ENCODE measurements around the gene ARFGAP2. TPM values are rescaled to one million over a fixed set of nuclear protein-coding genes. Genes with fewer than 3 reads are reported as not detected.

Gene ARFGAP2
- total RNA-seq, 1 experiment from 2014 or later: 73.5 TPM

GRCh38 chr11:47152126-47152952, 24.3 kb downstream of the ARFGAP2 start:
- ChIA-PET CTCF (interaction anchor here (1.0 to 2.4 kb wide), 17 partner anchors 9 to 760 kb away, joined by 3 to 16 read pairs (median 5); partner anchors contain the start of gene LRP4), RAD21 (ENCODE audit: low non-redundant PET in 1 of 2, low total read pairs in 2 of 2, uncharacterized antibody in 2 of 2, unreplicated experiment in 2 of 2) (interaction anchor here in 1 of 2 experiments (0.6 to 0.7 kb wide), 2 partner anchors 33 to 216 kb away, joined by 3 to 5 read pairs; partner anchors contain the start of gene CSTPP1), POLR2A (no interaction called here)
- Histone ChIP-seq H4K20me1 (ENCODE audit: insufficient read depth) (no peaks in the 10 kb centered on the region), H3K27me3 (ENCODE audit: insufficient read depth, low read length) (no peaks in the 10 kb centered on the region), H3K9me3 (ENCODE audit: control insufficient read depth in 1 of 2, insufficient read depth in 1 of 2, low read depth in 1 of 2, low read length in 2 of 2) (no peaks in the 10 kb centered on the region), H3K4me3 (replicated peaks in 1 of 2; ENCODE audit: low read depth in 1 of 2, low read length in 2 of 2) (no peak overlapping the region), H3K4me2 (ENCODE audit: low read length) (no peak overlapping the region), H3K27ac (ENCODE audit: low read depth, low read length) (no peak overlapping the region), H2AFZ (ENCODE audit: low read depth, low read length, poor library complexity, severe bottlenecking) (no peak overlapping the region), H3K9me2 (ENCODE audit: insufficient read depth) (no peaks in the 10 kb centered on the region), H3K9ac (ENCODE audit: low read length) (no peak overlapping the region), H3K4me1 (ENCODE audit: control insufficient read depth in 1 of 2, insufficient read depth in 2 of 2, low read length in 2 of 2) (no peaks in the 10 kb centered on the region), H3K36me3 (ENCODE audit: control insufficient read depth in 1 of 2, insufficient read depth in 2 of 2, low read length in 2 of 2) (no peaks in the 10 kb centered on the region; a peak in 1 of 4 replicates), H3K79me2 (ENCODE audit: insufficient read depth, low read length) (no peaks in the 10 kb centered on the region)
- no peak for ATAC-seq
- no TSS peak for BruUV-seq (replicated peaks)
- intact Hi-C loops (cut with micrococcal nuclease): no loop called here
- no peak for DNase-seq (ENCODE audit: low read depth, low spot score)
- no peak for TF ChIP-seq ZBTB33 (IDR thresholded peaks at IDR 0.05; ENCODE audit: extremely low read depth, insufficient replicate concordance, low read length)
- TF ChIP-seq CBX3 (IDR thresholded peaks at IDR 0.05; ENCODE audit: low read depth): no peak
- TF ChIP-seq POLR2A (IDR thresholded peaks at IDR 0.05; ENCODE audit: borderline replicate concordance, extremely low read depth, insufficient read depth, insufficient read length): no peak
- TF ChIP-seq EZH2phosphoT487 (IDR thresholded peaks at IDR 0.05; ENCODE audit: borderline replicate concordance): no peak
- no peak for TF ChIP-seq ELF1 (IDR thresholded peaks at IDR 0.05; ENCODE audit: borderline replicate concordance, low read depth)
- no peak for TF ChIP-seq TCF7L2 (IDR thresholded peaks at IDR 0.05; ENCODE audit: borderline replicate concordance, extremely low read depth, insufficient read depth, insufficient read length)
- no peak for TF ChIP-seq YY1 (IDR thresholded peaks at IDR 0.05; ENCODE audit: extremely low read depth, insufficient replicate concordance, low read depth, low read length)
- no peak for TF ChIP-seq POLR2AphosphoS5 (IDR thresholded peaks at IDR 0.05; ENCODE audit: low read depth, low read length)
- no peak for TF ChIP-seq ATF3 (IDR thresholded peaks at IDR 0.05)
- no peak for TF ChIP-seq FOSL1 (IDR thresholded peaks at IDR 0.05; ENCODE audit: low read depth)
- no peak for TF ChIP-seq SRF (IDR thresholded peaks at IDR 0.05; ENCODE audit: low read depth)
- TF ChIP-seq SP1 (IDR thresholded peaks at IDR 0.05; ENCODE audit: low read depth): no peak
- TF ChIP-seq RAD21 (IDR thresholded peaks at IDR 0.05; ENCODE audit: low read depth): no peak
- no peak for TF ChIP-seq JUND (IDR thresholded peaks at IDR 0.05)
- TF ChIP-seq MAX (IDR thresholded peaks at IDR 0.05): no peak
